NCI-H748 (cell line): ENCODE results near the gene JAKMIP1.

ENCODE experiments used
- DNase-seq: peaks from one replicate; lab custom pipeline; 2025; ENCODE audit not compliant: unreplicated experiment; lab: John Stamatoyannopoulos, UW

Gene JAKMIP1

GRCh38 chr4:6183740-6184139 lies 16.6 kb downstream of the JAKMIP1 start:
- DNase-seq = no peak

GRCh38 chr4:6182376-6183280 lies 17.7 kb downstream of the JAKMIP1 start:
- DNase-seq = no peak

- DNase-seq = no peak
Measured at GRCh38 chr4:6180841-6181631, 19.3 kb downstream of the JAKMIP1 start.

GRCh38 chr4:6179362-6179761 lies 21.0 kb downstream of the JAKMIP1 start:
- no peak for DNase-seq

- no peak for DNase-seq
Measured at GRCh38 chr4:6178757-6179156, 21.6 kb downstream of the JAKMIP1 start.

- peak; percentile 37 for DNase-seq
Measured at GRCh38 chr4:6177587-6178197, 22.7 kb downstream of the JAKMIP1 start.

GRCh38 chr4:6175426-6175825 lies 24.9 kb downstream of the JAKMIP1 start:
- no peak for DNase-seq

GRCh38 chr4:6172927-6173200 lies 27.5 kb downstream of the JAKMIP1 start:
- DNase-seq = no peak

- DNase-seq = no peak
Measured at GRCh38 chr4:6172093-6172926, 28.0 kb downstream of the JAKMIP1 start.

GRCh38 chr4:6169239-6169638 lies 31.1 kb downstream of the JAKMIP1 start:
- no peak for DNase-seq

- DNase-seq = no peak
Measured at GRCh38 chr4:6165766-6166165, 34.6 kb downstream of the JAKMIP1 start.

- DNase-seq = no peak
Measured at GRCh38 chr4:6162885-6163284, 37.5 kb downstream of the JAKMIP1 start.

- DNase-seq = no peak
Measured at GRCh38 chr4:6161921-6162464, 38.4 kb downstream of the JAKMIP1 start.

GRCh38 chr4:6160536-6160935 lies 39.8 kb downstream of the JAKMIP1 start:
- no peak for DNase-seq

GRCh38 chr4:6157926-6158325 lies 42.4 kb downstream of the JAKMIP1 start:
- DNase-seq = no peak

GRCh38 chr4:6155996-6156750 lies 44.2 kb downstream of the JAKMIP1 start:
- no peak for DNase-seq

- no peak for DNase-seq
Measured at GRCh38 chr4:6154875-6155274, 45.5 kb downstream of the JAKMIP1 start.

GRCh38 chr4:6153874-6154273 lies 46.5 kb downstream of the JAKMIP1 start:
- no peak for DNase-seq

GRCh38 chr4:6152869-6153705 lies 47.3 kb downstream of the JAKMIP1 start:
- no peak for DNase-seq
